Prostate gland (tissue), 2 donors: ENCODE results near the gene PSMB9.

Experiments
- CTCF ChIP-seq, 4 experiments: fragments of 200-600 bp in 2 of 4; fragments of 450-650 bp in 2 of 4; sonication (generic) in 2 of 4; IDR thresholded peaks; 1 replicate in 3 of 4; 2 replicates in 1 of 4; pipeline ENCODE4 v1.5.1; 2016 to 2019; ENCODE audit warnings: antibody characterized with exemption in 4 of 4, mild to moderate bottlenecking in 2 of 4, moderate library complexity in 2 of 4
- POLR2A ChIP-seq: fragments of 450-650 bp; IDR thresholded peaks from one replicate; pipeline ENCODE4 v1.6.1; 2016; ENCODE audit warnings: antibody characterized with exemption, mild to moderate bottlenecking

- no peak for TF ChIP-seq CTCF (IDR thresholded peaks at IDR 0.05)
- no peak for TF ChIP-seq POLR2A
Measured at GRCh38 chr6:32895006-32895345, 41.0 kb downstream of the PSMB9 start.
